ENCODE measurements around the gene RCAN3. TPM values are rescaled to one million over a fixed set of nuclear protein-coding genes. Genes with fewer than 3 reads are reported as not detected.

RCAN3 gene
- total and polyA plus RNA-seq, 9 of the 15 experiments (the other 6 are each of a cell fraction or from before 2014, with no cell fraction given), result 0.10 to 1.4 (median 0.43) TPM

GRCh38 chr1:24567792-24568388, 65.3 kb downstream of the RCAN3 start:
- in situ Hi-C loops (cut with MboI) (no loop called here), intact Hi-C loops (cut with micrococcal nuclease) (no loop called here)
- Histone ChIP-seq H3K9me3 (replicated peaks; ENCODE audit: control insufficient read depth, insufficient read depth, low read depth, low read length) (no peaks in the 10 kb centered on the region), H3K9ac (ENCODE audit: insufficient read depth in 1 of 2, low read depth in 2 of 2, low read length in 2 of 2) (no peak overlapping the region), H3K36me3 (ENCODE audit: control insufficient read depth, insufficient read depth, low read length) (no peaks in the 10 kb centered on the region), H2AFZ (ENCODE audit: low read depth, low read length) (no peak overlapping the region), H3K27me3 (ENCODE audit: control insufficient read depth in 2 of 2, insufficient read depth in 2 of 2, low read length in 2 of 2) (peaks cover 33 to 50% of the 10 kb centered on the region in 2 experiments), H3K4me3 (no peak overlapping the region), H3K4me2 (ENCODE audit: insufficient read depth, low read length) (no peak overlapping the region), H3K4me1 (replicated peaks in 1 of 2; ENCODE audit: control insufficient read depth in 2 of 2, insufficient read depth in 2 of 2, low read length in 2 of 2) (peaks cover 0 to 5% of the 10 kb centered on the region in 2 experiments; a peak in 1 of 5 replicates), H4K20me1 (replicated peaks; ENCODE audit: control insufficient read depth, insufficient read depth, low read length) (no peaks in the 10 kb centered on the region), H3K79me2 (ENCODE audit: control insufficient read depth, insufficient read depth, low read length) (no peaks in the 10 kb centered on the region), H3K27ac (ENCODE audit: extremely low read depth, low read depth, low read length) (no peak overlapping the region), H3K9me1 (ENCODE audit: control insufficient read depth, insufficient read depth, low read length) (no peaks in the 10 kb centered on the region)
- ATAC-seq, result peak; percentile 63
- ChIA-PET POLR2A (interaction anchor here (0.9 kb wide), 1 partner anchor 10 kb away, joined by 3 read pairs; no protein-coding TSS in a partner anchor), CTCF (ENCODE audit: low intra/inter-chr PET ratio) (interaction anchor here (1.2 kb wide), 1 partner anchor 263 kb away, joined by 3 read pairs; no protein-coding TSS in a partner anchor)
- TF ChIP-seq ZNF274 (IDR thresholded peaks at IDR 0.05; ENCODE audit: borderline replicate concordance, low read depth, low read length) (no peak), RAD21 (CRISPR knock-in tag; conservative IDR thresholded peaks at IDR 0.05 in 1 of 2, IDR thresholded peaks at IDR 0.05 in 1 of 2) (0 out of 4 replicates have a peak, but pooled peaks of 1 of the 2 experiments have one; percentile 5)
- TF ChIP-seq, protein P1, sequence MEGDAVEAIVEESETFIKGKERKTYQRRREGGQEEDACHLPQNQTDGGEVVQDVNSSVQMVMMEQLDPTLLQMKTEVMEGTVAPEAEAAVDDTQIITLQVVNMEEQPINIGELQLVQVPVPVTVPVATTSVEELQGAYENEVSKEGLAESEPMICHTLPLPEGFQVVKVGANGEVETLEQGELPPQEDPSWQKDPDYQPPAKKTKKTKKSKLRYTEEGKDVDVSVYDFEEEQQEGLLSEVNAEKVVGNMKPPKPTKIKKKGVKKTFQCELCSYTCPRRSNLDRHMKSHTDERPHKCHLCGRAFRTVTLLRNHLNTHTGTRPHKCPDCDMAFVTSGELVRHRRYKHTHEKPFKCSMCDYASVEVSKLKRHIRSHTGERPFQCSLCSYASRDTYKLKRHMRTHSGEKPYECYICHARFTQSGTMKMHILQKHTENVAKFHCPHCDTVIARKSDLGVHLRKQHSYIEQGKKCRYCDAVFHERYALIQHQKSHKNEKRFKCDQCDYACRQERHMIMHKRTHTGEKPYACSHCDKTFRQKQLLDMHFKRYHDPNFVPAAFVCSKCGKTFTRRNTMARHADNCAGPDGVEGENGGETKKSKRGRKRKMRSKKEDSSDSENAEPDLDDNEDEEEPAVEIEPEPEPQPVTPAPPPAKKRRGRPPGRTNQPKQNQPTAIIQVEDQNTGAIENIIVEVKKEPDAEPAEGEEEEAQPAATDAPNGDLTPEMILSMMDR (IDR thresholded peaks at IDR 0.05 in 2 of 3, conservative IDR thresholded peaks at IDR 0.05 in 1 of 3; ENCODE audit: insufficient read depth in 2 of 3, low read depth in 1 of 3, low read length in 3 of 3), result peak; percentile 7 to 33 (median 15); a peak in 2 of 6 replicates
- DNase-seq (ENCODE audit: extremely low read depth in 1 of 4, low spot score in 3 of 4), result no peak
- peak; percentile 23 for FAIRE-seq
- 4% methylated on average over 17 of the region's 17 CpGs for WGBS (ENCODE audit: insufficient coverage, low coverage, missing lambda C conversion rate)
- no TSS peak for BruUV-seq (replicated peaks)

Data from K562 (cell line).